B cell (primary cell): ENCODE data around the gene TRIM22.

Source experiments
- EZH2 ChIP-seq: IDR thresholded peaks from 2 replicates; pipeline ENCODE4 v1.6.1; 2012; ENCODE audit warnings: borderline replicate concordance, low read depth, mild to moderate bottlenecking, moderate library complexity, low read length; ENCODE audit not compliant: insufficient read depth, poor library complexity, severe bottlenecking
- TF ChIP-seq, protein P1 (sequence below): fragments of 200-600 bp; IDR thresholded peaks from one replicate; pipeline ENCODE4 v1.8.0; 2022; ENCODE audit warnings: antibody characterized with exemption, mild to moderate bottlenecking

GRCh38 chr11:5684036-5684645 lies 5.4 kb upstream of the TRIM22 start:
- TF ChIP-seq, protein P1, sequence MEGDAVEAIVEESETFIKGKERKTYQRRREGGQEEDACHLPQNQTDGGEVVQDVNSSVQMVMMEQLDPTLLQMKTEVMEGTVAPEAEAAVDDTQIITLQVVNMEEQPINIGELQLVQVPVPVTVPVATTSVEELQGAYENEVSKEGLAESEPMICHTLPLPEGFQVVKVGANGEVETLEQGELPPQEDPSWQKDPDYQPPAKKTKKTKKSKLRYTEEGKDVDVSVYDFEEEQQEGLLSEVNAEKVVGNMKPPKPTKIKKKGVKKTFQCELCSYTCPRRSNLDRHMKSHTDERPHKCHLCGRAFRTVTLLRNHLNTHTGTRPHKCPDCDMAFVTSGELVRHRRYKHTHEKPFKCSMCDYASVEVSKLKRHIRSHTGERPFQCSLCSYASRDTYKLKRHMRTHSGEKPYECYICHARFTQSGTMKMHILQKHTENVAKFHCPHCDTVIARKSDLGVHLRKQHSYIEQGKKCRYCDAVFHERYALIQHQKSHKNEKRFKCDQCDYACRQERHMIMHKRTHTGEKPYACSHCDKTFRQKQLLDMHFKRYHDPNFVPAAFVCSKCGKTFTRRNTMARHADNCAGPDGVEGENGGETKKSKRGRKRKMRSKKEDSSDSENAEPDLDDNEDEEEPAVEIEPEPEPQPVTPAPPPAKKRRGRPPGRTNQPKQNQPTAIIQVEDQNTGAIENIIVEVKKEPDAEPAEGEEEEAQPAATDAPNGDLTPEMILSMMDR, result no peak
- no peak for TF ChIP-seq EZH2
